B cell (primary cell): ENCODE measurements around the gene MUC6. TPM values are rescaled to one million over a fixed set of nuclear protein-coding genes. Genes with fewer than 3 reads are reported as not detected.

Source experiments
- ATAC-seq: fragments of 200-7000 bp; cut with Tn5 transposase; one replicate; pipeline ENCODE4 v1.10.0; 2021; ENCODE audit warnings: low read depth, mild to moderate bottlenecking, moderate number of reproducible peaks, moderate library complexity
- CTCF ChIA-PET: fragments of 350-600 bp; sonication (Branson Sonifier 250); formaldehyde crosslinking; loops from one replicate; lab custom pipeline; 2021; ENCODE audit warnings: antibody characterized with exemption, inconsistent platforms; lab: Charles Lee
- POLR2A ChIA-PET: fragments of 350-600 bp; sonication (Branson Sonifier 250); formaldehyde crosslinking; loops from one replicate; lab custom pipeline; 2021; ENCODE audit warnings: antibody characterized with exemption; lab: Charles Lee
- DNase-seq: peaks from one replicate; pipeline ENCODE4 v3.0.0; 2013
- H2AFZ ChIP-seq: 2 replicates; pipeline ENCODE4 v1.6.1; 2012; ENCODE audit warnings: mild to moderate bottlenecking, low read depth, low read length; ENCODE audit not compliant: insufficient read depth, poor library complexity, severe bottlenecking
- H3K27ac ChIP-seq, 2 donors: 1 replicate in 1 of 2; 2 replicates in 1 of 2; pipeline ENCODE4 v1.5.1; 2012 to 2013; ENCODE audit warnings: low read length in 2 of 2, mild to moderate bottlenecking in 2 of 2, moderate library complexity in 1 of 2
- H3K27me3 ChIP-seq, 4 experiments: fragments of 200-600 bp in 1 of 4; sonication (generic) in 1 of 4; replicated peaks in 1 of 4; 1 replicate in 2 of 4; 2 replicates in 2 of 4; pipeline versions ENCODE4 v1.6.1 to v1.7.0; 2013 to 2016; ENCODE audit warnings: low read length in 3 of 4, mild to moderate bottlenecking in 2 of 4, mixed read lengths in 1 of 4, moderate library complexity in 1 of 4; ENCODE audit not compliant: insufficient read depth in 4 of 4, control insufficient read depth in 3 of 4; ENCODE audit errors: control extremely low read depth in 1 of 4
- H3K36me3 ChIP-seq, 2 experiments: replicated peaks in 1 of 2; 1 replicate in 1 of 2; 2 replicates in 1 of 2; pipeline versions ENCODE4 v1.6.1 to v1.7.1; 2013; ENCODE audit warnings: low read length in 1 of 2; ENCODE audit not compliant: insufficient read depth in 2 of 2, control insufficient read depth in 1 of 2; ENCODE audit errors: control extremely low read depth in 1 of 2, extremely low read depth in 1 of 2
- H3K4me1 ChIP-seq, 2 donors: fragments of 200-600 bp in 1 of 2; sonication (generic) in 1 of 2; 1 replicate in 1 of 2; 2 replicates in 1 of 2; pipeline versions ENCODE4 v1.5.1 to v1.6.1; 2013 to 2017; ENCODE audit warnings: low read length in 2 of 2; ENCODE audit not compliant: control insufficient read depth in 2 of 2, insufficient read depth in 2 of 2
- H3K4me2 ChIP-seq: replicated peaks from 2 replicates; pipeline ENCODE3; 2012; ENCODE audit warnings: mild to moderate bottlenecking, low read depth, low read length; ENCODE audit not compliant: poor library complexity, severe bottlenecking
- H3K4me3 ChIP-seq, 5 experiments: fragments of 200-600 bp in 1 of 5; sonication (generic) in 1 of 5; 1 replicate in 3 of 5; 2 replicates in 2 of 5; pipeline versions ENCODE4 v1.5.1 to v1.7.0; 2011 to 2016; ENCODE audit warnings: low read length in 4 of 5, mild to moderate bottlenecking in 4 of 5, low read depth in 2 of 5, control low read depth in 1 of 5, moderate library complexity in 1 of 5; ENCODE audit not compliant: insufficient read depth in 1 of 5; ENCODE audit errors: control extremely low read depth in 1 of 5, extremely low read depth in 1 of 5
- H3K79me2 ChIP-seq: fragments of 200-600 bp; sonication (generic); one replicate; pipeline ENCODE4 v1.6.0; 2016; ENCODE audit warnings: low read length; ENCODE audit not compliant: control insufficient read depth, insufficient read depth
- H3K9ac ChIP-seq: fragments of 200-600 bp; sonication (generic); 2 replicates; pipeline ENCODE4 v1.6.1; 2017; ENCODE audit warnings: mild to moderate bottlenecking, low read length, moderate library complexity
- H3K9me3 ChIP-seq, 3 donors: one replicate each; pipeline versions ENCODE4 v1.6.1 to v1.7.1; 2013; ENCODE audit warnings: low read length in 2 of 3; ENCODE audit not compliant: control insufficient read depth in 2 of 3, insufficient read depth in 1 of 3; ENCODE audit errors: control extremely low read depth in 1 of 3
- H4K20me1 ChIP-seq: 2 replicates; pipeline ENCODE4 v1.6.0; 2012; ENCODE audit warnings: mild to moderate bottlenecking, low read length; ENCODE audit not compliant: insufficient read depth, control insufficient read depth, poor library complexity, severe bottlenecking
- H3K27ac Mint-ChIP-seq: one replicate; pipeline ENCODE4 v1.8.0; 2021; ENCODE audit warnings: mixed read lengths
- H3K27me3 Mint-ChIP-seq: one replicate; pipeline ENCODE4 v1.8.0; 2021; ENCODE audit warnings: mixed read lengths
- H3K4me1 Mint-ChIP-seq: one replicate; pipeline ENCODE4 v1.8.0; 2021; ENCODE audit warnings: mixed read lengths
- H3K4me3 Mint-ChIP-seq: one replicate; pipeline ENCODE4 v1.8.0; 2021; ENCODE audit warnings: mixed read lengths
- H3K9me3 Mint-ChIP-seq: one replicate; pipeline ENCODE4 v1.8.0; 2022; ENCODE audit warnings: mixed read lengths; ENCODE audit not compliant: insufficient read depth
- CTCF ChIP-seq: fragments of 200-600 bp; IDR thresholded peaks from one replicate; pipeline ENCODE4 v1.8.0; 2022; ENCODE audit warnings: antibody characterized with exemption, mild to moderate bottlenecking
- EZH2 ChIP-seq: IDR thresholded peaks from 2 replicates; pipeline ENCODE4 v1.6.1; 2012; ENCODE audit warnings: borderline replicate concordance, low read depth, mild to moderate bottlenecking, moderate library complexity, low read length; ENCODE audit not compliant: insufficient read depth, poor library complexity, severe bottlenecking
- WGBS: methylation state at CpG from one replicate; pipeline ENCODE4 v1.1.5; 2013; ENCODE audit warnings: missing lambda C conversion rate; ENCODE audit not compliant: insufficient coverage; 5-methylcytosine and 5-hydroxymethylcytosine counted together
- intact Hi-C: fragments of 100-400 bp; cut with micrococcal nuclease; formaldehyde crosslinking; loops from one replicate; pipeline ENCODE4 v1.10.0; 2022
- polyA plus RNA-seq: library from polyadenylated mRNA; depleted of rRNA; stranded (reverse); fragments of >200 nt; gene quantifications from 2 replicates; pipeline ENCODE4 v1.2.3, GENCODE V29; 2012
- total RNA-seq, 2 donors: library from RNA; stranded (reverse); fragments of 120-200 nt in 1 of 2; gene quantifications; 1 replicate in 1 of 2; 2 replicates in 1 of 2; pipeline versions ENCODE4 v1.2.3 to v1.2.4, GENCODE V29; 2013 to 2022

MUC6 gene
- total and polyA plus RNA-seq, 2 donors (not counting 1 experiment from before 2014, with no cell fraction given) = not detected

GRCh38 chr11:1049911-1050580, 13.5 kb upstream of the MUC6 start:
- peaks cover 4 to 6% of the 10 kb centered on the region in 2 donors for H3K4me1 ChIP-seq
- WGBS = 79% methylated on average over 17 of the region's 18 CpGs
- peaks cover 0 to 24% (median 3%) of the 10 kb centered on the region in 4 experiments for H3K27me3 ChIP-seq
- Mint-ChIP-seq H3K9me3 (no peaks in the 10 kb centered on the region), H3K27ac (no peak overlapping the region), H3K27me3 (peaks cover 12% of the 10 kb centered on the region), H3K4me1 (peaks cover 3% of the 10 kb centered on the region), H3K4me3 (no peak overlapping the region)
- no peak for DNase-seq
- H3K9ac ChIP-seq = no peak overlapping the region
- H3K4me3 ChIP-seq = no peak overlapping the region
- H3K9me3 ChIP-seq = no peaks in the 10 kb centered on the region
- no peak overlapping the region for H3K4me2 ChIP-seq
- POLR2A ChIA-PET = no interaction called here
- H4K20me1 ChIP-seq = no peaks in the 10 kb centered on the region
- CTCF ChIA-PET = interaction anchor here (0.6 to 3.4 kb wide), 2 partner anchors 111 to 202 kb away, joined by 3 to 26 read pairs; no protein-coding TSS in a partner anchor
- H3K79me2 ChIP-seq = no peaks in the 10 kb centered on the region
- no peaks in the 10 kb centered on the region for H3K36me3 ChIP-seq
- H2AFZ ChIP-seq = no peak overlapping the region
- no peak for ATAC-seq
- no peak overlapping the region for H3K27ac ChIP-seq
- intact Hi-C loops = no loop called here
- no peak for TF ChIP-seq CTCF
- TF ChIP-seq EZH2 = no peak

- Histone ChIP-seq H3K9me3 (no peaks in the 10 kb centered on the region), H4K20me1 (no peaks in the 10 kb centered on the region), H3K4me1 (peaks cover 4 to 6% of the 10 kb centered on the region in 2 donors), H3K79me2 (no peaks in the 10 kb centered on the region), H3K36me3 (no peaks in the 10 kb centered on the region), H3K9ac (no peak overlapping the region), H3K4me2 (no peak overlapping the region), H2AFZ (no peak overlapping the region), H3K4me3 (no peak overlapping the region), H3K27me3 (peaks cover 0 to 23% (median 3%) of the 10 kb centered on the region in 4 experiments), H3K27ac (no peak overlapping the region)
- intact Hi-C loops = no loop called here
- Mint-ChIP-seq H3K27me3 (peaks cover 12% of the 10 kb centered on the region), H3K9me3 (no peaks in the 10 kb centered on the region), H3K27ac (no peak overlapping the region), H3K4me1 (peaks cover 3% of the 10 kb centered on the region), H3K4me3 (no peak overlapping the region)
- ATAC-seq = no peak
- no peak for TF ChIP-seq EZH2
- TF ChIP-seq CTCF = no peak
- 53% methylated on average over 13 of the region's 13 CpGs for WGBS
- CTCF ChIA-PET = interaction anchor here (0.6 to 3.4 kb wide), 2 partner anchors 110 to 201 kb away, joined by 3 to 26 read pairs; no protein-coding TSS in a partner anchor
- POLR2A ChIA-PET = no interaction called here
- DNase-seq = no peak
Observed at GRCh38 chr11:1049431-1049891, 12.9 kb upstream of the MUC6 start.
